D721Med (cell line): ENCODE data around the gene ZNF628.

Experiments used
- DNase-seq: peaks from one replicate; pipeline ENCODE4 v3.0.0; 2011; ENCODE audit warnings: low spot score; ENCODE audit not compliant: insufficient read length
- FAIRE-seq: peaks from 2 replicates; lab custom pipeline; 2011; peaks lifted over from hg19 to GRCh38; lab: Jason Lieb, UNC
- CTCF ChIP-seq: IDR thresholded peaks from 2 replicates; pipeline ENCODE4 v1.5.1; 2012; ENCODE audit warnings: mild to moderate bottlenecking, control low read depth; ENCODE audit not compliant: insufficient read depth; ENCODE audit errors: missing control alignments

The ZNF628 gene

GRCh38 chr19:55451163-55451964 is 25.1 kb upstream of the ZNF628 start:
- FAIRE-seq, result no peak
- no peak for DNase-seq
- TF ChIP-seq CTCF, result no peak

GRCh38 chr19:55451965-55452748 is 24.3 kb upstream of the ZNF628 start:
- no peak for DNase-seq
- no peak for TF ChIP-seq CTCF
- FAIRE-seq, result no peak

- DNase-seq (peak; percentile 96), FAIRE-seq (no peak)
- no peak for TF ChIP-seq CTCF
Observed at GRCh38 chr19:55452749-55453346, 23.6 kb upstream of the ZNF628 start.

GRCh38 chr19:55453511-55454260 is 22.7 kb upstream of the ZNF628 start:
- no peak for DNase-seq
- TF ChIP-seq CTCF, result no peak
- no peak for FAIRE-seq

GRCh38 chr19:55454787-55455243 is 21.6 kb upstream of the ZNF628 start:
- DNase-seq (no peak), FAIRE-seq (no peak)
- TF ChIP-seq CTCF, result peak; percentile 54

GRCh38 chr19:55455576-55456235 is 20.7 kb upstream of the ZNF628 start:
- DNase-seq, result no peak

More at GRCh38 chr19:55455576-55456235, 20.7 kb upstream of the ZNF628 start:
- no peak for FAIRE-seq
- TF ChIP-seq CTCF, result no peak
